ENCODE measurements around the gene HDAC4.

DNA sequence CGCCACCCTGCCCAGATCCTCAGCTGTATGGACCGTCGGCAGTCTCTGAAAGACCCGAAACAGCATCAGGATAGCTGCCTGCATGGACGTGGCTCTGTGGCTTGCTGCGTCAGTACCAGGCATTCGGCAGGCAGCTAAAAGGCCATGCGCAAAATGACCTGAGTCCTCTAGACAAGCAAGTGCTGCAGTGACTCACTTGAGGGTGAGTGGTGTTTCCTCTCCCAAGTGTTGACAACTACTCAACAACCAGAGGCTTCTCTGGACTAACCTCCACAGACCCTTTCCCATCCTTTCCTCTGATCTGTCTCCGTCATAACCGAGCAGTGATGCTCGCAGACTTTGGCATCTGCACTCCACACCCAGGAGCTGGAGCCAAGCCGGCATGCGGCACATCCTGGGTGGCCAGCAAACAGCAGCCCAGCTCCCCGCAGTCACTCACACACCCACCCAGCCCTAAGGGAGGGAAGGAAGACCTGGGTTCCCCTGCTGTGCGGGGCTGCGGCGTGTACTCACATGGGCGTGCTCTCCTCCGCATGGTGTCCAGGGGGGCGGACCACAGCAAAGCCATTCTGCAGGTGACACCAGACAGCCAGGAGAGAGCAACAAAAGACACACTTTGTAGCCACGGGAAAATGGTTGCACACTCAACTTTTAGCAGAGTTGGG lies 313.6 kb downstream of the HDAC4 start:
- TF ChIP-seq SUZ12 (IDR thresholded peaks at IDR 0.05; ENCODE audit: extremely low read depth, insufficient read depth, insufficient read length) (no peak), ZNF274 (IDR thresholded peaks at IDR 0.05; ENCODE audit: low read depth, low read length) (no peak), YY1 (IDR thresholded peaks at IDR 0.05; ENCODE audit: insufficient read depth, insufficient read length) (no peak)
